Airway epithelial cell (primary cell): Measurements from ENCODE around the gene SFI1. TPM values are rescaled to one million over a fixed set of nuclear protein-coding genes. Genes with fewer than 3 reads are reported as not detected.

Experiments used
- total RNA-seq: library from RNA; depleted of rRNA; stranded (reverse); fragments of >200 nt; gene quantifications from 2 replicates; pipeline ENCODE4 v1.2.3, GENCODE V29; 2015

SFI1 gene, protein sequence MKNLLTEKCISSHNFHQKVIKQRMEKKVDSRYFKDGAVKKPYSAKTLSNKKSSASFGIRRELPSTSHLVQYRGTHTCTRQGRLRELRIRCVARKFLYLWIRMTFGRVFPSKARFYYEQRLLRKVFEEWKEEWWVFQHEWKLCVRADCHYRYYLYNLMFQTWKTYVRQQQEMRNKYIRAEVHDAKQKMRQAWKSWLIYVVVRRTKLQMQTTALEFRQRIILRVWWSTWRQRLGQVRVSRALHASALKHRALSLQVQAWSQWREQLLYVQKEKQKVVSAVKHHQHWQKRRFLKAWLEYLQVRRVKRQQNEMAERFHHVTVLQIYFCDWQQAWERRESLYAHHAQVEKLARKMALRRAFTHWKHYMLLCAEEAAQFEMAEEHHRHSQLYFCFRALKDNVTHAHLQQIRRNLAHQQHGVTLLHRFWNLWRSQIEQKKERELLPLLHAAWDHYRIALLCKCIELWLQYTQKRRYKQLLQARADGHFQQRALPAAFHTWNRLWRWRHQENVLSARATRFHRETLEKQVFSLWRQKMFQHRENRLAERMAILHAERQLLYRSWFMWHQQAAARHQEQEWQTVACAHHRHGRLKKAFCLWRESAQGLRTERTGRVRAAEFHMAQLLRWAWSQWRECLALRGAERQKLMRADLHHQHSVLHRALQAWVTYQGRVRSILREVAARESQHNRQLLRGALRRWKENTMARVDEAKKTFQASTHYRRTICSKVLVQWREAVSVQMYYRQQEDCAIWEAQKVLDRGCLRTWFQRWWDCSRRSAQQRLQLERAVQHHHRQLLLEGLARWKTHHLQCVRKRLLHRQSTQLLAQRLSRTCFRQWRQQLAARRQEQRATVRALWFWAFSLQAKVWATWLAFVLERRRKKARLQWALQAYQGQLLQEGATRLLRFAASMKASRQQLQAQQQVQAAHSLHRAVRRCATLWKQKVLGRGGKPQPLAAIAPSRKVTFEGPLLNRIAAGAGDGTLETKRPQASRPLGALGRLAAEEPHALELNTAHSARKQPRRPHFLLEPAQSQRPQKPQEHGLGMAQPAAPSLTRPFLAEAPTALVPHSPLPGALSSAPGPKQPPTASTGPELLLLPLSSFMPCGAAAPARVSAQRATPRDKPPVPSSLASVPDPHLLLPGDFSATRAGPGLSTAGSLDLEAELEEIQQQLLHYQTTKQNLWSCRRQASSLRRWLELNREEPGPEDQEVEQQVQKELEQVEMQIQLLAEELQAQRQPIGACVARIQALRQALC
- total RNA-seq = 11.7 and 18.4 TPM in 2 replicates

GRCh38 chr22:31496007-31496734 is at the start of gene SFI1:
SFI1 (plus strand) TSS chr22:31496536; CDS start chr22:31508285, 11,749 bp downstream.

GRCh38 chr22:31489632-31490495 is 6.5 kb upstream of the SFI1 start, which contains the start of gene EIF4ENIF1:
EIF4ENIF1 (minus strand) TSS chr22:31489842; CDS start chr22:31488718, 1,124 bp downstream.

GRCh38 chr22:31661851-31662667 is 165.7 kb downstream of the SFI1 start, which contains the start of gene PISD:
PISD (minus strand) TSS chr22:31662215; CDS start chr22:31662208, 7 bp downstream.

Other genes with a start within 250 kb of the SFI1 start
- 22.2 and 25.8 TPM in 2 replicates for gene PIK3IP1, start 204.0 kb upstream of the SFI1 start, total RNA-seq
- 10.5 and 12.7 TPM in 2 replicates for gene PATZ1, start 150.2 kb upstream of the SFI1 start, total RNA-seq
- 78.3 and 81.9 TPM in 2 replicates for gene DRG1, start 96.9 kb upstream of the SFI1 start, total RNA-seq
- 6.0 and 8.5 TPM in 2 replicates for gene EIF4ENIF1, start 6.7 kb upstream of the SFI1 start, total RNA-seq
- 33.9 and 34.2 TPM in 2 replicates for gene PISD, start 165.7 kb downstream of the SFI1 start, total RNA-seq